HepG2 (cell line): Measurements from ENCODE around the gene WNK4. TPM values are rescaled to one million over a fixed set of nuclear protein-coding genes. Genes with fewer than 3 reads are reported as not detected.
A peak's percentile ranks its signal among the peaks of the same experiment; 100 is the strongest.

Experiments used
- CCAR2 ChIP-seq: fragments of 200-400 bp; formaldehyde crosslinking; optimal IDR thresholded peaks from 2 replicates; pipeline ENCODE3; 2018; ENCODE audit warnings: low read depth, mild to moderate bottlenecking, low read length, moderate library complexity
- HDAC2 ChIP-seq: sonication (generic); formaldehyde crosslinking; IDR thresholded peaks from 2 replicates; pipeline ENCODE4 v1.4.0; 2020; ENCODE audit warnings: missing genetic modification reagents
- HOXA3 ChIP-seq: sonication (generic); formaldehyde crosslinking; IDR thresholded peaks from 2 replicates; pipeline ENCODE4 v1.5.0; 2020; ENCODE audit warnings: missing genetic modification reagents
- ISL2 ChIP-seq: sonication (generic); formaldehyde crosslinking; IDR thresholded peaks from 2 replicates; pipeline ENCODE4 v1.5.0; 2020; ENCODE audit warnings: missing genetic modification reagents
- NCOR1 ChIP-seq: fragments of 200-600 bp; sonication (generic); IDR thresholded peaks from 2 replicates; pipeline ENCODE4 v1.7.0; 2017; ENCODE audit warnings: antibody characterized with exemption, low read length, borderline replicate concordance
- SALL1 ChIP-seq: sonication (generic); formaldehyde crosslinking; IDR thresholded peaks from 2 replicates; pipeline ENCODE4 v1.8.0; 2022; ENCODE audit warnings: mild to moderate bottlenecking, missing genetic modification reagents
- TP53 ChIP-seq: sonication (generic); formaldehyde crosslinking; conservative IDR thresholded peaks from 2 replicates; pipeline ENCODE4 v1.4.0; 2020; ENCODE audit warnings: missing genetic modification reagents
- ZNF205 ChIP-seq: IDR thresholded peaks from 2 replicates; pipeline ENCODE4 v1.6.1; 2018; ENCODE audit warnings: missing biosample characterization, missing genetic modification reagents
- ZNF331 ChIP-seq: sonication (generic); formaldehyde crosslinking; IDR thresholded peaks from 2 replicates; pipeline ENCODE4 v1.4.0; 2020; ENCODE audit warnings: missing genetic modification reagents
- ZNF616 ChIP-seq: sonication (generic); formaldehyde crosslinking; IDR thresholded peaks from 2 replicates; pipeline ENCODE4 v1.5.0; 2020; ENCODE audit warnings: low read depth, mild to moderate bottlenecking, missing genetic modification reagents
- polyA plus RNA-seq, 8 experiments: library from polyadenylated mRNA; depleted of rRNA in 3 of 8; stranded (reverse) in 7 of 8; unstranded in 1 of 8; fragments of >200 nt; fragmentation: Illumina TruSeq in 4 of 8; extraction: Trizol in 4 of 8; gene quantifications; 2 replicates each; pipeline versions ENCODE4 v1.2.1 to v1.2.3, GENCODE V29; 2011 to 2016; ENCODE audit warnings: low read depth in 4 of 8, missing spikeins in 1 of 8, mixed read lengths in 1 of 8; ENCODE audit not compliant: insufficient read depth in 1 of 8
- total RNA-seq, 5 experiments: library from RNA; depleted of rRNA; stranded (reverse); fragments of >200 nt; fragmentation: Illumina TruSeq; extraction: Trizol; gene quantifications; 2 replicates each; pipeline ENCODE4 v1.2.3, GENCODE V29; 2016; ENCODE audit warnings: low read depth in 1 of 5
- TF ChIP-seq, protein P1 (sequence below), 2 experiments: IDR thresholded peaks; 2 replicates each; pipeline ENCODE4 v1.6.1; 2011 to 2012; ENCODE audit warnings: low read length in 2 of 2, borderline replicate concordance in 1 of 2, low read depth in 1 of 2, mild to moderate bottlenecking in 1 of 2, moderate library complexity in 1 of 2
- TF ChIP-seq, protein P2 (sequence below): sonication (generic); formaldehyde crosslinking; IDR thresholded peaks from 2 replicates; pipeline ENCODE4 v1.4.0; 2020; ENCODE audit warnings: missing genetic modification reagents
- TF ChIP-seq, protein P3 (sequence below): sonication (generic); formaldehyde crosslinking; IDR thresholded peaks from 2 replicates; pipeline ENCODE4 v1.8.1; 2023; ENCODE audit warnings: mild to moderate bottlenecking, inconsistent platforms, moderate library complexity, missing genetic modification reagents, borderline replicate concordance
- TF ChIP-seq, protein P4 (sequence below): sonication (generic); formaldehyde crosslinking; IDR thresholded peaks from 2 replicates; pipeline ENCODE4 v1.5.1; 2020; ENCODE audit warnings: mild to moderate bottlenecking, missing genetic modification reagents
- TF ChIP-seq, protein P5 (sequence below): sonication (generic); formaldehyde crosslinking; IDR thresholded peaks from 2 replicates; pipeline ENCODE4 v1.4.0; 2020; ENCODE audit warnings: missing genetic modification reagents, low read depth, mild to moderate bottlenecking, borderline replicate concordance

WNK4 gene
- total and polyA plus RNA-seq, 2 of the 13 experiments (the other 11 are each of a cell fraction or from before 2014, with no cell fraction given), result 2.7 to 13.7 TPM

DNA sequence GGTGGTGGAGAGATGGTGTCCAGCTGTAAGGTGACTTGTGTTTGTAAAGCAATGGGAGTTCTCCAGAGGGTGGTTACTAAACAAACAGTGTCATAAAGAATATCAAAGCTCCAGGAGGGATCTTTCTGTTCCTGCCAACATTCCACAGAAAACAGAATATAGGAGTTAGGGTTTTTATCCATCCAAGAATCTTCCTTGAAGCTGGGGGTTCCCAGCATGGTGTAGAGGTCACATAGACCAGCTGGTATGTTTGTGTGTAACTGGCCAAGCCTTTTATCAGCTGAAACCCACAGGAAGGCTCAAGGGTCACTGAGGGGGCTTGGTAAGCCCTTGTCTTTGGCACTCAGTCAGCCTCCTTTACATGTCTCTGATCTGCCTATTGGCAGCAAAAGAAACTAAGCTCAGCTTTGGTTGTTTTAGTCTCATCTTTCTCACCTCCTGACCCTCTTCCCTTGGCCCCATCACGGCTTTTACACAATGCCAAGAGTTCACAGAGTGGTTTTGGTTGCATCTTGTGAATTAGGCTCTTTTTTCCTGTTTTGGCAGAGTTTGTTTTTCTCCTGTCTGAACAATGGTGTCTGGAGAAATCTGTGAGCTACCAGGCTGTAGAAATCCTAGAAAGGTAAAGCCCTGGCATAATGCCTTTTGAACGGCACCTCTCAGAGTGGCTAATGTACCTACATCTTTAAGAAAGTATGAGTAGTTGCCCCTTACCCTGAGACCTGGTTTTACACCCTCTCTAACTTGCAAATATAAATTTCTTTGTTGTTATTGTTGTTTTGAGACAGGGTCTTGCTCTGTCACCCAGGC lies 22.9 kb downstream of the WNK4 start (continued):
- TF ChIP-seq, protein P1, sequence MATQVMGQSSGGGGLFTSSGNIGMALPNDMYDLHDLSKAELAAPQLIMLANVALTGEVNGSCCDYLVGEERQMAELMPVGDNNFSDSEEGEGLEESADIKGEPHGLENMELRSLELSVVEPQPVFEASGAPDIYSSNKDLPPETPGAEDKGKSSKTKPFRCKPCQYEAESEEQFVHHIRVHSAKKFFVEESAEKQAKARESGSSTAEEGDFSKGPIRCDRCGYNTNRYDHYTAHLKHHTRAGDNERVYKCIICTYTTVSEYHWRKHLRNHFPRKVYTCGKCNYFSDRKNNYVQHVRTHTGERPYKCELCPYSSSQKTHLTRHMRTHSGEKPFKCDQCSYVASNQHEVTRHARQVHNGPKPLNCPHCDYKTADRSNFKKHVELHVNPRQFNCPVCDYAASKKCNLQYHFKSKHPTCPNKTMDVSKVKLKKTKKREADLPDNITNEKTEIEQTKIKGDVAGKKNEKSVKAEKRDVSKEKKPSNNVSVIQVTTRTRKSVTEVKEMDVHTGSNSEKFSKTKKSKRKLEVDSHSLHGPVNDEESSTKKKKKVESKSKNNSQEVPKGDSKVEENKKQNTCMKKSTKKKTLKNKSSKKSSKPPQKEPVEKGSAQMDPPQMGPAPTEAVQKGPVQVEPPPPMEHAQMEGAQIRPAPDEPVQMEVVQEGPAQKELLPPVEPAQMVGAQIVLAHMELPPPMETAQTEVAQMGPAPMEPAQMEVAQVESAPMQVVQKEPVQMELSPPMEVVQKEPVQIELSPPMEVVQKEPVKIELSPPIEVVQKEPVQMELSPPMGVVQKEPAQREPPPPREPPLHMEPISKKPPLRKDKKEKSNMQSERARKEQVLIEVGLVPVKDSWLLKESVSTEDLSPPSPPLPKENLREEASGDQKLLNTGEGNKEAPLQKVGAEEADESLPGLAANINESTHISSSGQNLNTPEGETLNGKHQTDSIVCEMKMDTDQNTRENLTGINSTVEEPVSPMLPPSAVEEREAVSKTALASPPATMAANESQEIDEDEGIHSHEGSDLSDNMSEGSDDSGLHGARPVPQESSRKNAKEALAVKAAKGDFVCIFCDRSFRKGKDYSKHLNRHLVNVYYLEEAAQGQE (IDR thresholded peaks at IDR 0.05; ENCODE audit: borderline replicate concordance in 1 of 2, low read depth in 1 of 2, low read length in 2 of 2), result 0 out of 4 replicates have a peak, but pooled peaks of 1 of the 2 experiments have one; percentile 20
- TF ChIP-seq, protein P2, sequence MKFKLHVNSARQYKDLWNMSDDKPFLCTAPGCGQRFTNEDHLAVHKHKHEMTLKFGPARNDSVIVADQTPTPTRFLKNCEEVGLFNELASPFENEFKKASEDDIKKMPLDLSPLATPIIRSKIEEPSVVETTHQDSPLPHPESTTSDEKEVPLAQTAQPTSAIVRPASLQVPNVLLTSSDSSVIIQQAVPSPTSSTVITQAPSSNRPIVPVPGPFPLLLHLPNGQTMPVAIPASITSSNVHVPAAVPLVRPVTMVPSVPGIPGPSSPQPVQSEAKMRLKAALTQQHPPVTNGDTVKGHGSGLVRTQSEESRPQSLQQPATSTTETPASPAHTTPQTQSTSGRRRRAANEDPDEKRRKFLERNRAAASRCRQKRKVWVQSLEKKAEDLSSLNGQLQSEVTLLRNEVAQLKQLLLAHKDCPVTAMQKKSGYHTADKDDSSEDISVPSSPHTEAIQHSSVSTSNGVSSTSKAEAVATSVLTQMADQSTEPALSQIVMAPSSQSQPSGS, result no peak; the same call in 1 of the 2 replicates
- TF ChIP-seq CCAR2, result no peak
- peak; percentile 71; the same call in 1 of the 2 replicates for TF ChIP-seq NCOR1
- TF ChIP-seq, protein P3, sequence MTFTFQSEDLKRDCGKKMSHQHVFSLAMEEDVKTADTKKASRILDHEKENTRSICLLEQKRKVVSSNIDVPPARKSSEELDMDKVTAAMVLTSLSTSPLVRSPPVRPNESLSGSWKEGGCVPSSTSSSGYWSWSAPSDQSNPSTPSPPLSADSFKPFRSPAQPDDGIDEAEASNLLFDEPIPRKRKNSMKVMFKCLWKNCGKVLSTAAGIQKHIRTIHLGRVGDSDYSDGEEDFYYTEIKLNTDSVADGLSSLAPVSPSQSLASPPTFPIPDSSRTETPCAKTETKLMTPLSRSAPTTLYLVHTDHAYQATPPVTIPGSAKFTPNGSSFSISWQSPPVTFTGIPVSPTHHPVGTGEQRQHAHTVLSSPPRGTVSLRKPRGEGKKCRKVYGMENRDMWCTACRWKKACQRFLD, result no peak
- no peak for TF ChIP-seq ZNF616 (CRISPR knock-in tag)
- peak; percentile 69; the same call in 1 of the 2 replicates for TF ChIP-seq HDAC2 (CRISPR knock-in tag)
- TF ChIP-seq TP53, result 0 out of 2 replicates have a peak, but pooled peaks have one; percentile 52
- peak; percentile 48; the same call in 1 of the 2 replicates for TF ChIP-seq ZNF205 (CRISPR knock-in tag)
- TF ChIP-seq, protein P4, sequence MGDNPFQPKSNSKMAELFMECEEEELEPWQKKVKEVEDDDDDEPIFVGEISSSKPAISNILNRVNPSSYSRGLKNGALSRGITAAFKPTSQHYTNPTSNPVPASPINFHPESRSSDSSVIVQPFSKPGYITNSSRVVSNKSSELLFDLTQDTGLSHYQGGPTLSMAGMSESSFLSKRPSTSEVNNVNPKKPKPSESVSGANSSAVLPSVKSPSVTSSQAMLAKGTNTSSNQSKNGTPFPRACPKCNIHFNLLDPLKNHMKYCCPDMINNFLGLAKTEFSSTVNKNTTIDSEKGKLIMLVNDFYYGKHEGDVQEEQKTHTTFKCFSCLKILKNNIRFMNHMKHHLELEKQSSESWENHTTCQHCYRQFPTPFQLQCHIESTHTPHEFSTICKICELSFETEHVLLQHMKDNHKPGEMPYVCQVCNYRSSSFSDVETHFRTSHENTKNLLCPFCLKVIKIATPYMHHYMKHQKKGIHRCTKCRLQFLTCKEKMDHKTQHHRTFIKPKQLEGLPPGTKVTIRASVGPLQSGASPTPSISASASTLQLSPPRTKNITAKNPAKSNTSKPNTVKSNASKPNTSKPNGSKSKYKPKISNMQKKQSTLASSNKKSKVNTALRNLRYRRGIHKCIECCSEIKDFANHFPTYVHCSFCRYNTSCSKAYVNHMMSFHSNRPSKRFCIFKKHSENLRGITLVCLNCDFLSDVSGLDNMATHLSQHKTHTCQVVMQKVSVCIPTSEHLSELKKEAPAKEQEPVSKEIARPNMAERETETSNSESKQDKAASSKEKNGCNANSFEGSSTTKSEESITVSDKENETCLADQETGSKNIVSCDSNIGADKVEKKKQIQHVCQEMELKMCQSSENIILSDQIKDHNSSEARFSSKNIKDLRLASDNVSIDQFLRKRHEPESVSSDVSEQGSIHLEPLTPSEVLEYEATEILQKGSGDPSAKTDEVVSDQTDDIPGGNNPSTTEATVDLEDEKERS (CRISPR knock-in tag), result 0 out of 2 replicates have a peak, but pooled peaks have one; percentile 60
- peak; percentile 46; the same call in 1 of the 2 replicates for TF ChIP-seq ZNF331 (CRISPR knock-in tag)
- TF ChIP-seq SALL1 (CRISPR knock-in tag), result peak; percentile 69
- TF ChIP-seq HOXA3, result peak; percentile 80; the same call in 1 of the 2 replicates
- TF ChIP-seq, protein P5, sequence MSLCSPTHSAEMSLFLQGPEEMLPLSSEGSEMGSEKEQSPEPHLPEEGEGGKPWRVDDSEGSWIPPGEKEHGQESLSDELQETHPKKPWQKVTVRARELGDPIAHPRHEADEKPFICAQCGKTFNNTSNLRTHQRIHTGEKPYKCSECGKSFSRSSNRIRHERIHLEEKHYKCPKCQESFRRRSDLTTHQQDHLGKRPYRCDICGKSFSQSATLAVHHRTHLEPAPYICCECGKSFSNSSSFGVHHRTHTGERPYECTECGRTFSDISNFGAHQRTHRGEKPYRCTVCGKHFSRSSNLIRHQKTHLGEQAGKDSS (CRISPR knock-in tag), result no peak
- peak; percentile 35; the same call in 1 of the 2 replicates for TF ChIP-seq ISL2
